ENCODE measurements around the gene VAC14.

DNA sequence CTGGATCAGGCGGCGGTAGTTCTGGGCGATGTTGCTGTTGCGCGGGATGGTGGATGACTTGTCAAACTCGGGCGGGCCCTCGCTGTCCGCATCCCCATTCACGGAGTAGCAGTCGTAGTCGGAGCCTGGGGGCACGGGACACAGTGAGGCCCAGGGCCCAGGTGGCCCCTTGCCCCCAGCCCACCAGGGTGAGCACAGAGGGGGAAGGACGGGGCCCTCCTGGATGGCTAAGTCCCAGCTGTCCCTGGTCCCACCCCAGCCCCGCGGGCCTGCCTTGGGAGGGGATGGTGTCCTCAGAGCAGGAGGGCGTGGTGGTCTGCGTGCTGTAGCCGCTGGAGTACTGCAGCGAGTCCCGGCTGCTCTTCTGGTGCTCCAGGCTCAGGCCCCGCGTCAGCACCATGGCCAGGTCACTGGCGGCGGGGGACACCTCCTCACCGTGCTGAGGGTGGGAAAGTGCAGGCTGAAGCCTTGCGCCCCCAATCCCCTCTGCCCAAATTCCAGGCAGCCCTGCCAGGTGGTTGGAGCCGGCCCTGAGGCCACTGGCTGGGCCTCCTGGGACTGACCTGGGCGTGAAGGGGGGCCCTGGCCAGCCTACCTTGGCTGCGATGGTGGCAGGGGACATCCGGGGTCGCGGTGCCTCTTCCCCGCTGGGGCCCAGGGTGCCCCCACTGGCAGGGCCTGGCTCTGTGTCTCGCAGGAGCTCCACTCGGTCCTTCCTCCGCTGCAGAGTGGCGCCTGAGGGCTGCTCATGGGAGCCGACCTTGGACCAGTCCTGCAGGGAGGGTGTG is 136.4 kb downstream of the VAC14 start:
- TF ChIP-seq, protein P1, sequence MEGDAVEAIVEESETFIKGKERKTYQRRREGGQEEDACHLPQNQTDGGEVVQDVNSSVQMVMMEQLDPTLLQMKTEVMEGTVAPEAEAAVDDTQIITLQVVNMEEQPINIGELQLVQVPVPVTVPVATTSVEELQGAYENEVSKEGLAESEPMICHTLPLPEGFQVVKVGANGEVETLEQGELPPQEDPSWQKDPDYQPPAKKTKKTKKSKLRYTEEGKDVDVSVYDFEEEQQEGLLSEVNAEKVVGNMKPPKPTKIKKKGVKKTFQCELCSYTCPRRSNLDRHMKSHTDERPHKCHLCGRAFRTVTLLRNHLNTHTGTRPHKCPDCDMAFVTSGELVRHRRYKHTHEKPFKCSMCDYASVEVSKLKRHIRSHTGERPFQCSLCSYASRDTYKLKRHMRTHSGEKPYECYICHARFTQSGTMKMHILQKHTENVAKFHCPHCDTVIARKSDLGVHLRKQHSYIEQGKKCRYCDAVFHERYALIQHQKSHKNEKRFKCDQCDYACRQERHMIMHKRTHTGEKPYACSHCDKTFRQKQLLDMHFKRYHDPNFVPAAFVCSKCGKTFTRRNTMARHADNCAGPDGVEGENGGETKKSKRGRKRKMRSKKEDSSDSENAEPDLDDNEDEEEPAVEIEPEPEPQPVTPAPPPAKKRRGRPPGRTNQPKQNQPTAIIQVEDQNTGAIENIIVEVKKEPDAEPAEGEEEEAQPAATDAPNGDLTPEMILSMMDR (IDR thresholded peaks at IDR 0.05; ENCODE audit: insufficient read depth, low read length), result no peak
- TF ChIP-seq, protein P2, sequence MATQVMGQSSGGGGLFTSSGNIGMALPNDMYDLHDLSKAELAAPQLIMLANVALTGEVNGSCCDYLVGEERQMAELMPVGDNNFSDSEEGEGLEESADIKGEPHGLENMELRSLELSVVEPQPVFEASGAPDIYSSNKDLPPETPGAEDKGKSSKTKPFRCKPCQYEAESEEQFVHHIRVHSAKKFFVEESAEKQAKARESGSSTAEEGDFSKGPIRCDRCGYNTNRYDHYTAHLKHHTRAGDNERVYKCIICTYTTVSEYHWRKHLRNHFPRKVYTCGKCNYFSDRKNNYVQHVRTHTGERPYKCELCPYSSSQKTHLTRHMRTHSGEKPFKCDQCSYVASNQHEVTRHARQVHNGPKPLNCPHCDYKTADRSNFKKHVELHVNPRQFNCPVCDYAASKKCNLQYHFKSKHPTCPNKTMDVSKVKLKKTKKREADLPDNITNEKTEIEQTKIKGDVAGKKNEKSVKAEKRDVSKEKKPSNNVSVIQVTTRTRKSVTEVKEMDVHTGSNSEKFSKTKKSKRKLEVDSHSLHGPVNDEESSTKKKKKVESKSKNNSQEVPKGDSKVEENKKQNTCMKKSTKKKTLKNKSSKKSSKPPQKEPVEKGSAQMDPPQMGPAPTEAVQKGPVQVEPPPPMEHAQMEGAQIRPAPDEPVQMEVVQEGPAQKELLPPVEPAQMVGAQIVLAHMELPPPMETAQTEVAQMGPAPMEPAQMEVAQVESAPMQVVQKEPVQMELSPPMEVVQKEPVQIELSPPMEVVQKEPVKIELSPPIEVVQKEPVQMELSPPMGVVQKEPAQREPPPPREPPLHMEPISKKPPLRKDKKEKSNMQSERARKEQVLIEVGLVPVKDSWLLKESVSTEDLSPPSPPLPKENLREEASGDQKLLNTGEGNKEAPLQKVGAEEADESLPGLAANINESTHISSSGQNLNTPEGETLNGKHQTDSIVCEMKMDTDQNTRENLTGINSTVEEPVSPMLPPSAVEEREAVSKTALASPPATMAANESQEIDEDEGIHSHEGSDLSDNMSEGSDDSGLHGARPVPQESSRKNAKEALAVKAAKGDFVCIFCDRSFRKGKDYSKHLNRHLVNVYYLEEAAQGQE (IDR thresholded peaks at IDR 0.05; ENCODE audit: insufficient replicate concordance, low read depth), result peak; percentile 40
- TF ChIP-seq GABPA (IDR thresholded peaks at IDR 0.05; ENCODE audit: low read depth) (no peak), POLR2AphosphoS5 (IDR thresholded peaks at IDR 0.05; ENCODE audit: low read depth) (no peak)
